Neural crest cell (in vitro differentiated cells): ENCODE data around the gene TMEM174. TPM values are rescaled to one million over a fixed set of nuclear protein-coding genes. Genes with fewer than 3 reads are reported as not detected.

Source experiments
- DNase-seq: peaks from one replicate; pipeline ENCODE4 v3.0.0; 2021; ENCODE audit warnings: low read depth, mixed read lengths, low spot score
- H3K27ac Mint-ChIP-seq: one replicate; pipeline ENCODE4 v1.8.0; 2021; ENCODE audit warnings: mild to moderate bottlenecking, mixed read lengths; ENCODE audit not compliant: unreplicated experiment
- H3K27me3 Mint-ChIP-seq: 2 replicates; pipeline ENCODE4 v1.8.0; 2021; ENCODE audit warnings: low read depth, mild to moderate bottlenecking, mixed read lengths
- H3K36me3 Mint-ChIP-seq: 2 replicates; pipeline ENCODE4 v1.8.0; 2021; ENCODE audit warnings: low read depth, mild to moderate bottlenecking, mixed read lengths
- H3K4me1 Mint-ChIP-seq: 2 replicates; pipeline ENCODE4 v1.8.0; 2021; ENCODE audit warnings: mixed read lengths
- H3K4me3 Mint-ChIP-seq: one replicate; pipeline ENCODE4 v1.8.0; 2021; ENCODE audit warnings: mild to moderate bottlenecking, mixed read lengths
- H3K9me3 Mint-ChIP-seq: 2 replicates; pipeline ENCODE4 v1.8.0; 2021; ENCODE audit warnings: mixed read lengths
- total RNA-seq: library from RNA; stranded (reverse); gene quantifications from 2 replicates; pipeline ENCODE4 v1.2.1, GENCODE V29; 2021
- TF ChIP-seq, protein P1 (sequence below): fragments of 200-600 bp; sonication (generic); conservative IDR thresholded peaks from 2 replicates; pipeline ENCODE4 v1.5.0; 2021; ENCODE audit warnings: antibody characterized with exemption, mild to moderate bottlenecking

Gene TMEM174
- total RNA-seq, 1 donor from 2014 or later, result not detected

DNA sequence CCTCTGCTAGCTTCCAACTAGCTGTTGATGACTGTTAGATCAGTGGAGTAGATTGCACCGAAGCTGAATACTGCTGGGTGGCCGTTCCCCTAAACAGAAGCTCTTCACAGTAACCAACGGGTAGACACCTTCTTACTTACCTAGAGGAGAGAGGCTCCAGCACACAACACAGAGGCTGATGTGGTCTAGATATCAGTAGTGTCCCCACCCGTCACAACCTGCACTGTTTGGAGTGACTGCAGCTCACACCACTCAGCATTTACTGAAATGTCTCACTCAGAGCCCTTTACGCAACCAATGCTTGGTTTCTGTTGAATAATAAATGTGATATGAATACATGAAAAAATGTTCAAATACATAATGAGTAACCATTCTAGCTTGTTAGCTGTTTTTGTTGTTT, 5.3 kb downstream of the TMEM174 start:
- H3K36me3 Mint-ChIP-seq, result no peaks in the 10 kb centered on the region
- H3K27me3 Mint-ChIP-seq, result peaks cover 22% of the 10 kb centered on the region
- no peaks in the 10 kb centered on the region for H3K9me3 Mint-ChIP-seq
- no peak overlapping the region for H3K27ac Mint-ChIP-seq
- TF ChIP-seq, protein P1, sequence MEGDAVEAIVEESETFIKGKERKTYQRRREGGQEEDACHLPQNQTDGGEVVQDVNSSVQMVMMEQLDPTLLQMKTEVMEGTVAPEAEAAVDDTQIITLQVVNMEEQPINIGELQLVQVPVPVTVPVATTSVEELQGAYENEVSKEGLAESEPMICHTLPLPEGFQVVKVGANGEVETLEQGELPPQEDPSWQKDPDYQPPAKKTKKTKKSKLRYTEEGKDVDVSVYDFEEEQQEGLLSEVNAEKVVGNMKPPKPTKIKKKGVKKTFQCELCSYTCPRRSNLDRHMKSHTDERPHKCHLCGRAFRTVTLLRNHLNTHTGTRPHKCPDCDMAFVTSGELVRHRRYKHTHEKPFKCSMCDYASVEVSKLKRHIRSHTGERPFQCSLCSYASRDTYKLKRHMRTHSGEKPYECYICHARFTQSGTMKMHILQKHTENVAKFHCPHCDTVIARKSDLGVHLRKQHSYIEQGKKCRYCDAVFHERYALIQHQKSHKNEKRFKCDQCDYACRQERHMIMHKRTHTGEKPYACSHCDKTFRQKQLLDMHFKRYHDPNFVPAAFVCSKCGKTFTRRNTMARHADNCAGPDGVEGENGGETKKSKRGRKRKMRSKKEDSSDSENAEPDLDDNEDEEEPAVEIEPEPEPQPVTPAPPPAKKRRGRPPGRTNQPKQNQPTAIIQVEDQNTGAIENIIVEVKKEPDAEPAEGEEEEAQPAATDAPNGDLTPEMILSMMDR, result no peak
- no peak for DNase-seq
- H3K4me3 Mint-ChIP-seq, result no peak overlapping the region
- no peaks in the 10 kb centered on the region for H3K4me1 Mint-ChIP-seq

DNA sequence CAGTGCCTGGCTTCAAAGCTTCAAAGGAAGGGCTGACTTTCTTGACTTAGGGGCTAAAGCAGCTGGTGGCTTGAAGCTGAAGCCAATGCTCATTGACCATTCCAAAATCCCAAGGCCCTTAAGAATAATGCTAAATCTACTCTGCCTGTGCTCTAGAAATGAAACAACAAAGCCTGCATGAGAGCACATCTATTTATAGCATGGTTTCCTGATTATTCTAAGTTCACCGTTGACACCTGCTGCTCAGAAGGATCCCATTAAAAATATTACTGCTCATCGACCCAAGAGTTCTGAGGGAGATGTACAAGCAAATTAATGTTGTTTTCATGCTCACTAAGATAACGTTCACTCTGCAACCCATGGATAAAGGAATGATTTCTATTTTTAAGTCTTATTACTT, 6.7 kb downstream of the TMEM174 start:
- Mint-ChIP-seq H3K4me1 (no peaks in the 10 kb centered on the region), H3K9me3 (peaks cover 4% of the 10 kb centered on the region), H3K27me3 (peaks cover 29% of the 10 kb centered on the region), H3K36me3 (peaks cover 4% of the 10 kb centered on the region), H3K4me3 (no peak overlapping the region), H3K27ac (no peak overlapping the region)
- DNase-seq, result no peak
- TF ChIP-seq, protein P1, result no peak

DNA sequence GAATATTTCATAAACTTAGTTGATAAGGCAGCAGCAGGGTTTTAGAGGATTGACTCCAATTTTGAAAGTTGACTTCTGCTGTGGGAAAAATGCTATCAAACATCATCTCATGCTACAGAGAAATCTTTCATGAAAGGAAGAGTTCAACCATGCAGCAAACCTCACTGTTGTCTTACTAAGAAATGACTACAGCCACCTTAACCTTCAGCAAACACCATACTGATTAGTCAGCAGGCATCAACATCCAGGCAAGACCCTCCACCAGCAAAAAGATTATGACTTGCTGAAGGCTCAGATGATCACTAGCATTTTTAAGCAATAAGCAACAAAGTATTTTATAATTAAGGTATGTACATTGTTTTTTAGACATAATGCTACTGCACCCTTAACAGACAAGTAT, 7.6 kb downstream of the TMEM174 start:
- Mint-ChIP-seq H3K27ac (no peak overlapping the region), H3K4me3 (no peak overlapping the region), H3K4me1 (no peaks in the 10 kb centered on the region), H3K36me3 (peaks cover 7% of the 10 kb centered on the region), H3K27me3 (peaks cover 27% of the 10 kb centered on the region), H3K9me3 (peaks cover 7% of the 10 kb centered on the region)
- TF ChIP-seq, protein P1, result no peak
- DNase-seq, result no peak

DNA sequence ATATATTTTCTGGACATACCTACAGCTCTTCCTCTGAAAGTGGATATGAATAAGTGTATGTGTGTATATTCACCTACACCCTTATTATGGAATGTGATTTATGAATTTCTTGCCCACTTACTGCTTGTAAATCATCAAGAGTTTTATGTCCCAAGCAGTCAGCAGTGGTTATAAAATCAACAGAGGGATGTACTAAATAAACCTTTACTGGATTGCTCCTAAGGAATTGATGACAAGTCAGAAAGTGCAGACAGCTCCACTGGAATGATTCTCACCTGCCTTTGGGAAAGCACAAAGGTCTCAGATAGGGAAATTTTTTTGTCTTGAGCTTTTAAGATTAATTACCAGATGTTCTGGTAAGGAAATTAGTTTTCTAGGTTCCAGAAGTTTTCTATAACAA, 9.3 kb downstream of the TMEM174 start:
- H3K27me3 Mint-ChIP-seq, result peaks cover 20% of the 10 kb centered on the region
- DNase-seq, result no peak

DNA sequence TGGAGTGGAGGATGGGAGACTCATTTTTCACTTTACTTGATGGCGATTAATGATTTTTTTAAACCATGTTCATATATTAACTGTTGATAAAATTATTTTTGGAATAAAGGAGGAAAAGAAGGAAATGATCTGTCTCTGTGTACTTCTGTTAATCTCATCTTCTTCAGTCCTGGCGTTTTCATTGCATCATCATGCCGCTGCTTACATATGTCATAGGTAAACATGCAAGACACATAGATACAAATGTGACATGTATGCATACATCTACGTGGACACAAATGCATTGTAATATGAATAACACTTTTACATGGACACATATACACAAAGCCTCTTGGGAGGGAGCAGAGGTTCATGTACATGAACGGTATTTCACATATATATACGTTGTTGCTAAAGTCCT, 10.0 kb downstream of the TMEM174 start:
- Mint-ChIP-seq H3K36me3 (peaks cover 7% of the 10 kb centered on the region), H3K27me3 (peaks cover 20% of the 10 kb centered on the region), H3K4me1 (no peaks in the 10 kb centered on the region), H3K4me3 (no peak overlapping the region), H3K27ac (no peak overlapping the region), H3K9me3 (peaks cover 7% of the 10 kb centered on the region)
- TF ChIP-seq, protein P1, result no peak
- DNase-seq, result no peak

More for the DNA sequence above, 9.3 kb downstream of the TMEM174 start:
- TF ChIP-seq, protein P1, result no peak
- peaks cover 7% of the 10 kb centered on the region for H3K9me3 Mint-ChIP-seq
- no peak overlapping the region for H3K4me3 Mint-ChIP-seq
- H3K36me3 Mint-ChIP-seq, result peaks cover 7% of the 10 kb centered on the region
- no peaks in the 10 kb centered on the region for H3K4me1 Mint-ChIP-seq
- H3K27ac Mint-ChIP-seq, result no peak overlapping the region

DNA sequence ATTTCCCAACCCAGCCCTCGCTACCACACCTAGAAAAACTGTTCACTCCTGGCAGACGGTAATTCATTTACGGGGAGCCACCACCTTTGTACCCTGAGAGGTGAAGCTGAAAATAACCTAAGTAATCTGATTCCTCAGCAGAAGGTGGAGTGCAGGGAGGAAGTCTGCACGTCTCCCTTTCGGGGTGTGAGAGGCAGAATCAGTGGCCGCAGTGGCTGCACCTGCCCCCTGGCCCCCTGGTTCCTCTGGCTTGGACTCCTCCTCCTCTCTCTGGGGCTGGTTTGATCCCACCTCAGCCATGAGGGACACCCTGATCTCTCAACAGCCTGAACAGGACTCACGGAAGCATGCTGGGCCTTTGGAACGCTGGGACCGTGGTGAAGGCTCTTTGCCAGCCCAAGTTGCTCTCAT, 10.5 kb downstream of the TMEM174 start:
- Mint-ChIP-seq H3K4me1 (no peaks in the 10 kb centered on the region), H3K27ac (no peak overlapping the region), H3K9me3 (peaks cover 7% of the 10 kb centered on the region), H3K4me3 (no peak overlapping the region), H3K36me3 (peaks cover 7% of the 10 kb centered on the region), H3K27me3 (peaks cover 20% of the 10 kb centered on the region)
- TF ChIP-seq, protein P1, result no peak
- DNase-seq, result no peak
